Measurements from ENCODE around the gene HOXB8.

The HOXB8 gene

GRCh38 chr17:48627118-48627597 is 12.1 kb upstream of the HOXB8 start:
- Histone ChIP-seq H3K9ac (no peak overlapping the region; the same call in 1 of the 2 replicates), H3K4me3 (IDR thresholded peaks at IDR 0.05; ENCODE audit: insufficient read depth, low read depth, low read length) (no peak overlapping the region), H3K4me2 (no peak overlapping the region; the same call in 1 of the 2 replicates), H3K4me1 (ENCODE audit: low read depth, poor library complexity, severe bottlenecking) (peaks cover 16% of the 10 kb centered on the region), H3K27me3 (ENCODE audit: insufficient read depth, low read depth) (peaks cover 47% of the 10 kb centered on the region), H3K27ac (no peak overlapping the region), H4K20me1 (ENCODE audit: insufficient read depth) (no peaks in the 10 kb centered on the region), H3K79me2 (ENCODE audit: insufficient read depth, low read depth) (no peaks in the 10 kb centered on the region), H3K36me3 (ENCODE audit: insufficient read depth) (no peaks in the 10 kb centered on the region), H2AFZ (ENCODE audit: low read depth) (peak overlapping the region; percentile 38; the same call in 1 of the 2 replicates)
- no peak for TF ChIP-seq CTCF (conservative IDR thresholded peaks at IDR 0.05; ENCODE audit: low read depth, low read length)

GRCh38 chr17:48626245-48627117 is 11.4 kb upstream of the HOXB8 start, which contains the start of gene HOXB9:
Gene HOXB9 (minus strand): TSS chr17:48626358. CDS start chr17:48626269, 89 bp downstream.
- H2AFZ ChIP-seq (ENCODE audit: low read depth) = peak within 1 kb of the TSS; percentile 94
- no peaks in the 10 kb centered on the region for H3K79me2 ChIP-seq (ENCODE audit: insufficient read depth, low read depth)
- H3K27ac ChIP-seq = peak within 1 kb of the TSS; percentile 53
- no peak within 1 kb of the TSS for H3K4me3 ChIP-seq (IDR thresholded peaks at IDR 0.05; ENCODE audit: insufficient read depth, low read depth, low read length)
- no peak for TF ChIP-seq CTCF (conservative IDR thresholded peaks at IDR 0.05; ENCODE audit: low read depth, low read length)
- peak within 1 kb of the TSS; percentile 78 for H3K9ac ChIP-seq
- no peaks in the 10 kb centered on the region for H4K20me1 ChIP-seq (ENCODE audit: insufficient read depth)
- H3K4me1 ChIP-seq (ENCODE audit: low read depth, poor library complexity, severe bottlenecking) = peaks cover 9% of the 10 kb centered on the region
- no peaks in the 10 kb centered on the region for H3K36me3 ChIP-seq (ENCODE audit: insufficient read depth)
- H3K27me3 ChIP-seq (ENCODE audit: insufficient read depth, low read depth) = peaks cover 49% of the 10 kb centered on the region
- peak within 1 kb of the TSS; percentile 89 for H3K4me2 ChIP-seq

- no peaks in the 10 kb centered on the region for H3K36me3 ChIP-seq (ENCODE audit: insufficient read depth)
- no peaks in the 10 kb centered on the region for H3K79me2 ChIP-seq (ENCODE audit: insufficient read depth, low read depth)
- H3K9ac ChIP-seq = peak overlapping the region; percentile 78
- peak overlapping the region; percentile 94 for H2AFZ ChIP-seq (ENCODE audit: low read depth)
- no peak for TF ChIP-seq CTCF (conservative IDR thresholded peaks at IDR 0.05; ENCODE audit: low read depth, low read length)
- H3K27me3 ChIP-seq (ENCODE audit: insufficient read depth, low read depth) = peaks cover 52% of the 10 kb centered on the region
- no peak overlapping the region for H3K4me3 ChIP-seq (IDR thresholded peaks at IDR 0.05; ENCODE audit: insufficient read depth, low read depth, low read length)
- H4K20me1 ChIP-seq (ENCODE audit: insufficient read depth) = no peaks in the 10 kb centered on the region
- peak overlapping the region; percentile 53 for H3K27ac ChIP-seq
- H3K4me2 ChIP-seq = peak overlapping the region; percentile 89
- H3K4me1 ChIP-seq (ENCODE audit: low read depth, poor library complexity, severe bottlenecking) = peaks cover 1% of the 10 kb centered on the region
These were observed 10.6 kb upstream of the HOXB8 start for GRCh38 chr17:48625495-48626244.

Measured in KMS-11 (cell line).